ENCODE measurements around the gene ZSCAN1. TPM values are rescaled to one million over a fixed set of nuclear protein-coding genes. Genes with fewer than 3 reads are reported as not detected.

Gene ZSCAN1
- total RNA-seq, 3 donors from 2014 or later (not counting 1 experiment from before 2014, with no cell fraction given): not detected

DNA sequence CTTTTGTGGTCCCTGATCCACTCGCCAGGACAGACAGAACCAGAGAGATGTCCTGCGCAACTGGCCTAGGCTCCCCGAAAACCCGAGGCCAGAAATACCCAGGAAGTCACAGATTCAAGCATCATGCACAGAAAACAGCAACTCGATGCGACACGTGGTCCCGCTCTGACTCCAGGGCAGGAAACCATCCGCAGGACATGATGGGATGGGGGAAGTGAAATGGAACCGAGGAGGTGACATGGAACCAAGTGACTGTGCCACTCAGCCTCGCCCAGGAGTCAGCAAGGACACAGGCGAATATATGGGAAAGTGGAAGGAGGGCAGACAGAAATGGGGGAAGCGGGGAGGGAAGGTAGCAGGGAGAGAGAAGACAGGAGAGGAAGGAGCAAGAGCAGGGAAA, 63.1 kb downstream of the ZSCAN1 start:
- intact Hi-C loops (cut with micrococcal nuclease): no loop called here
- Histone ChIP-seq H3K4me3 (ENCODE audit: low read length) (no peak overlapping the region), H3K36me3 (ENCODE audit: control insufficient read depth, insufficient read depth, low read length) (no peaks in the 10 kb centered on the region), H3K9me3 (ENCODE audit: control insufficient read depth, insufficient read depth, low read length) (peaks cover 45% of the 10 kb centered on the region), H3K27ac (ENCODE audit: low read length) (peak overlapping the region; percentile 99), H3K4me1 (ENCODE audit: control insufficient read depth, insufficient read depth, low read length) (peaks cover 15% of the 10 kb centered on the region), H3K27me3 (ENCODE audit: control insufficient read depth, insufficient read depth, low read length) (no peaks in the 10 kb centered on the region)
- Mint-ChIP-seq H3K27ac (peak overlapping the region; percentile 98 to 99), H3K9me3 (peaks cover 3 to 8% of the 10 kb centered on the region in 2 donors), H3K4me1 (peaks cover 14 to 34% of the 10 kb centered on the region in 2 donors), H3K36me3 (peaks cover 8% of the 10 kb centered on the region), H3K27me3 (ENCODE audit: low read depth in 2 of 2) (peaks cover 0 to 3% of the 10 kb centered on the region in 2 donors), H3K4me3 (peak overlapping the region; percentile 88)
- no peak for ATAC-seq
- TF ChIP-seq CTCF (IDR thresholded peaks at IDR 0.05): no peak
- peak in 1 of 2 donors; percentile 19 for DNase-seq
- 94% methylated on average over 13 of the region's 13 CpGs for WGBS (ENCODE audit: insufficient coverage)

GRCh38 chr19:58097349-58097748, 63.5 kb downstream of the ZSCAN1 start:
- H3K4me1 ChIP-seq (ENCODE audit: control insufficient read depth, insufficient read depth, low read length): peaks cover 15% of the 10 kb centered on the region
- H3K27me3 Mint-ChIP-seq (ENCODE audit: low read depth in 2 of 2): peaks cover 0 to 3% of the 10 kb centered on the region in 2 donors
- no peaks in the 10 kb centered on the region for H3K27me3 ChIP-seq (ENCODE audit: control insufficient read depth, insufficient read depth, low read length)
- no peak for TF ChIP-seq CTCF (IDR thresholded peaks at IDR 0.05)
- DNase-seq (no peak), ATAC-seq (no peak)
- H3K36me3 ChIP-seq (ENCODE audit: control insufficient read depth, insufficient read depth, low read length): no peaks in the 10 kb centered on the region
- H3K27ac ChIP-seq (ENCODE audit: low read length): peak overlapping the region; percentile 99
- peak overlapping the region; percentile 81 for H3K4me3 ChIP-seq (ENCODE audit: low read length)
- intact Hi-C loops (cut with micrococcal nuclease): no loop called here
- H3K4me1 Mint-ChIP-seq: peaks cover 14 to 34% of the 10 kb centered on the region in 2 donors
- peaks cover 48% of the 10 kb centered on the region for H3K9me3 ChIP-seq (ENCODE audit: control insufficient read depth, insufficient read depth, low read length)
- peaks cover 8% of the 10 kb centered on the region for H3K36me3 Mint-ChIP-seq
- H3K27ac Mint-ChIP-seq: peak overlapping the region; percentile 98 to 99
- 57% methylated on average over 7 of the region's 8 CpGs for WGBS (ENCODE audit: insufficient coverage)
- H3K9me3 Mint-ChIP-seq: peaks cover 3 to 8% of the 10 kb centered on the region in 2 donors
- peak overlapping the region; percentile 88 for H3K4me3 Mint-ChIP-seq

GRCh38 chr19:58097781-58098681, 64.2 kb downstream of the ZSCAN1 start, which contains the start of gene ZSCAN18:
Gene ZSCAN18, minus strand, starts transcription at chr19:58098231. Its CDS starts 7,964 bp downstream, at chr19:58090267.
- ATAC-seq (peak; percentile 92 to 99 (median 97)), DNase-seq (peak; percentile 97 to 98)
- TF ChIP-seq CTCF (IDR thresholded peaks at IDR 0.05): no peak
- Histone ChIP-seq H3K9me3 (ENCODE audit: control insufficient read depth, insufficient read depth, low read length) (peaks cover 46% of the 10 kb centered on the region), H3K36me3 (ENCODE audit: control insufficient read depth, insufficient read depth, low read length) (no peaks in the 10 kb centered on the region), H3K27ac (ENCODE audit: low read length) (peak within 1 kb of the TSS; percentile 99), H3K27me3 (ENCODE audit: control insufficient read depth, insufficient read depth, low read length) (no peaks in the 10 kb centered on the region), H3K4me1 (ENCODE audit: control insufficient read depth, insufficient read depth, low read length) (peaks cover 15% of the 10 kb centered on the region), H3K4me3 (ENCODE audit: low read length) (peak within 1 kb of the TSS; percentile 81)
- Mint-ChIP-seq H3K27ac (peak within 1 kb of the TSS; percentile 98 to 99), H3K4me3 (peak within 1 kb of the TSS; percentile 88), H3K27me3 (ENCODE audit: low read depth in 2 of 2) (peaks cover 0 to 3% of the 10 kb centered on the region in 2 donors), H3K36me3 (peaks cover 8% of the 10 kb centered on the region), H3K4me1 (peaks cover 14 to 34% of the 10 kb centered on the region in 2 donors), H3K9me3 (peaks cover 3 to 9% of the 10 kb centered on the region in 2 donors)
- WGBS (ENCODE audit: insufficient coverage): 3% methylated on average over 67 of the region's 67 CpGs
- intact Hi-C loops (cut with micrococcal nuclease): loop anchor here (1.0 to 2.0 kb wide), 2 partner anchors 53 to 96 kb away; partner anchors contain the start of genes ZNF329 and ZNF606

Data from natural killer cell (primary cell).